PFSK-1 (cell line): Measurements from ENCODE around the gene ST3GAL2.

Source experiments
- FOXP2 ChIP-seq: optimal IDR thresholded peaks from 2 replicates; pipeline ENCODE3; 2011; ENCODE audit warnings: borderline replicate concordance, control low read depth, inconsistent platforms; ENCODE audit not compliant: insufficient read depth; ENCODE audit errors: extremely low read length, extremely low read depth
- POLR2AphosphoS5 ChIP-seq: IDR thresholded peaks from 2 replicates; pipeline ENCODE4 v1.6.1; 2012; ENCODE audit warnings: low read depth, mild to moderate bottlenecking, control low read depth, low read length, moderate library complexity
- REST ChIP-seq, 2 experiments: IDR thresholded peaks; 2 replicates each; pipeline versions ENCODE4 v1.6.1 to v1.8.0; 2011 to 2012; ENCODE audit warnings: low read depth in 2 of 2, low read length in 2 of 2, control low read depth in 1 of 2, inconsistent platforms in 1 of 2, mild to moderate bottlenecking in 1 of 2, moderate library complexity in 1 of 2; ENCODE audit not compliant: insufficient read depth in 1 of 2
- SIN3A ChIP-seq: IDR thresholded peaks from 2 replicates; pipeline ENCODE4 v1.6.1; 2012; ENCODE audit warnings: mild to moderate bottlenecking, low read length, moderate library complexity, borderline replicate concordance; ENCODE audit not compliant: insufficient read depth
- TAF1 ChIP-seq: IDR thresholded peaks from 2 replicates; pipeline ENCODE4 v1.6.1; 2012; ENCODE audit warnings: low read length, control low read depth, borderline replicate concordance; ENCODE audit not compliant: insufficient read depth

Gene ST3GAL2

GRCh38 chr16:70440009-70440692 is 1.3 kb upstream of the ST3GAL2 start:
- TF ChIP-seq TAF1 (no peak), REST (IDR thresholded peaks at IDR 0.05; ENCODE audit: insufficient read depth in 1 of 2, low read depth in 2 of 2, low read length in 2 of 2) (no peak), FOXP2 (no peak), POLR2AphosphoS5 (no peak), SIN3A (no peak)

- TF ChIP-seq POLR2AphosphoS5 (no peak), REST (IDR thresholded peaks at IDR 0.05; ENCODE audit: insufficient read depth in 1 of 2, low read depth in 2 of 2, low read length in 2 of 2) (no peak), SIN3A (no peak), TAF1 (no peak), FOXP2 (no peak)
Measured at GRCh38 chr16:70438585-70438968, 323 bp downstream of the ST3GAL2 start.

DNA sequence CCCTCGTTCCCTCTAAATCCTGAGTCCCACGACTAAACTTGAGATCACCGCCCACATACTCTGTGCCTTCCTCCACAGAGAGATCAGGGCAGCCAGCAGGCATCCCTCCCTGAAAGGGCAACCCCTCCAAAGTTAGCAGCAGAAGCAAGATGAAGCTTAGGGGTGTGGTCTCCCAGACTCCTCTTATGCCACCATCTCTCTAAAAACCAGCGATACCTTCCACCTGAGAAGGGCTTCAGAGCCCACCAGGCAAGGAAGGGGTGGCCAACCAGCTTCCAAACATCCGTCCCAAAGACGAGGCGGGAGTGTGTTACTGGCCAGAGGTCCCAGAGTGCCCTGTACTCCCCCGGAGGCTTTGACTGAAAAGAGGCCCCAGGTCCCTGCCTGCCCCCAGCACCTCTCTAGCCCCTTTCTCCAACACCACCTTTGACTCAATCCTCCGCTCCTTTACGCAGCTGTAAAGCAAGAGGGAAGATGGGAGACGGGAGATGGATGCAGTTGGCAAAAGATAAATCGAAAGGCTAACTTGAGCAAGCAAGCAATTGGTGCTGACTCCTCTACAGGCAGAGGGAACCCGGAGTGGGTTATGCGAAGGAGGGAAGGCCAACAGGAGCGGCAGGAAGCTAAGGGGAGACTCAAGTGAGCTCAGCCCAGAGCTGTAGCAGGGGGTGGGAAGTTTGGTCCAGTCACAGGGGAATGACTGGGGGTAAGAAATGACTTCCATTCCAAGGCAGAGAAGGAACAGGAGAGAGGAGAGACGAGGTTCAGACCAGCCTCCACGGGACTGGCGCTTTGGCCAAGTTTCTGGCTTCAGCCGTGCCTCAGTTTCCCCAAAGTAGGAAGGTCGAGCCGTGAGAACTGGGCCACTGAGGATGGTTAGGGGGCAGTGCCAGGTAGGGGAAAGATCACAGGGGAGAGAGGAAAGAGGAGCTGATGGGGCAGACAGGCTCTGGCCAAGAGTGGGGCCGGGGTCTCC is 1.0 kb downstream of the ST3GAL2 start:
- TF ChIP-seq TAF1 (no peak; the same call in 1 of the 2 replicates), POLR2AphosphoS5 (no peak)

DNA sequence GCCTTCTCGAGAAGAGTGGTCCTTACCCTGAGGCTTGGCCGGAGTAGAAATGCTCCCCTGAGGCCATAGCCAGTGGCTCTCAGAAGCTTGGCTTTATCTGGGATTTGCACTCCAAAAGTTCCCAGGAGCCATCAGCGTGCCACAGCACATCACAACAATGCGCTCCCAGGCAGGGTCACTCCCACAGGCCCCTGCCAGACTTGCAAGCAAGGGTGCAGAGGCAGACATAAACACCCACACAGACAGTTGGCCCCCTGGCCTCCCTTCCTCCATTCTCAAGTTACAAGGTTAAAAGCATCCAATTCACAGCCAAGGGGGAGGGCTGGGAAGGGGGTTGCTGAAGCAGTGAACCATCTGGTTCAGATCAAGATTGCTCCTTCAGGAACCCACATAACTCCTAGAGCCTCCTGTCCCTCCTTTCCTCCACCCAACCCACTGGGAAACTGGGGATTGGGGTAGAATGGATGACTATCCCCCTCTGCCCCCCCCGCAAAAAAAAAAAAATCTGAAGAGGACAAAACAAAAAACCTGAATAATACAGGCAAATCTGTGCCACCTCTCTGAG is 1.8 kb downstream of the ST3GAL2 start:
- TF ChIP-seq REST (IDR thresholded peaks at IDR 0.05; ENCODE audit: insufficient read depth in 1 of 2, low read depth in 2 of 2, low read length in 2 of 2), result no peak
- TF ChIP-seq POLR2AphosphoS5, result peak; percentile 31; the same call in 1 of the 2 replicates
- peak; percentile 65 for TF ChIP-seq FOXP2

- TF ChIP-seq FOXP2 (no peak), POLR2AphosphoS5 (no peak), TAF1 (no peak), SIN3A (no peak), REST (IDR thresholded peaks at IDR 0.05; ENCODE audit: insufficient read depth in 1 of 2, low read depth in 2 of 2, low read length in 2 of 2) (no peak)
Measured at GRCh38 chr16:70434484-70435260, 4.2 kb downstream of the ST3GAL2 start.
